ENCODE measurements around the gene LBR. TPM values are rescaled to one million over a fixed set of nuclear protein-coding genes. Genes with fewer than 3 reads are reported as not detected.

Gene LBR
- total and polyA plus RNA-seq, 2 experiments from 2014 or later, result 50.6 to 91.3 TPM

DNA sequence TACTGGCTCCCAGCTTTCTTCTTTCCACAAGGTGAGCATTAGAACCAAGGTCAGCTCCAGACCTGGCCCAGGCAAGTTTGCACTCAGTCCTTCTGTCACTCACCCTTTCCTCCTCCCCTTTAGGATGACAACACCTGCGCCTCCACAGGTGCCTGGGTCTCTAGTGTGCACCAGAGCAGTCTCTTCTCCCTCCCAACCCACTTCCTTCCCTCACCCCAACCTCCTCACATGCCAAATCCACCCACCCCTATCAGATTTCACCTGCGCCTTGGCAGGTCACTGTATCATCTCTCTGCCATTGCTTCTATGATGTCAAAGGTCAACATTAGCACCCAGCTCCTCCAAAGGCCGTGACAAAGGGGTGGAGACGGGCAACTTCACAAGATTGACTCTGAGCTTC, 38.0 kb downstream of the LBR start (continued):
- TF ChIP-seq, protein P1, sequence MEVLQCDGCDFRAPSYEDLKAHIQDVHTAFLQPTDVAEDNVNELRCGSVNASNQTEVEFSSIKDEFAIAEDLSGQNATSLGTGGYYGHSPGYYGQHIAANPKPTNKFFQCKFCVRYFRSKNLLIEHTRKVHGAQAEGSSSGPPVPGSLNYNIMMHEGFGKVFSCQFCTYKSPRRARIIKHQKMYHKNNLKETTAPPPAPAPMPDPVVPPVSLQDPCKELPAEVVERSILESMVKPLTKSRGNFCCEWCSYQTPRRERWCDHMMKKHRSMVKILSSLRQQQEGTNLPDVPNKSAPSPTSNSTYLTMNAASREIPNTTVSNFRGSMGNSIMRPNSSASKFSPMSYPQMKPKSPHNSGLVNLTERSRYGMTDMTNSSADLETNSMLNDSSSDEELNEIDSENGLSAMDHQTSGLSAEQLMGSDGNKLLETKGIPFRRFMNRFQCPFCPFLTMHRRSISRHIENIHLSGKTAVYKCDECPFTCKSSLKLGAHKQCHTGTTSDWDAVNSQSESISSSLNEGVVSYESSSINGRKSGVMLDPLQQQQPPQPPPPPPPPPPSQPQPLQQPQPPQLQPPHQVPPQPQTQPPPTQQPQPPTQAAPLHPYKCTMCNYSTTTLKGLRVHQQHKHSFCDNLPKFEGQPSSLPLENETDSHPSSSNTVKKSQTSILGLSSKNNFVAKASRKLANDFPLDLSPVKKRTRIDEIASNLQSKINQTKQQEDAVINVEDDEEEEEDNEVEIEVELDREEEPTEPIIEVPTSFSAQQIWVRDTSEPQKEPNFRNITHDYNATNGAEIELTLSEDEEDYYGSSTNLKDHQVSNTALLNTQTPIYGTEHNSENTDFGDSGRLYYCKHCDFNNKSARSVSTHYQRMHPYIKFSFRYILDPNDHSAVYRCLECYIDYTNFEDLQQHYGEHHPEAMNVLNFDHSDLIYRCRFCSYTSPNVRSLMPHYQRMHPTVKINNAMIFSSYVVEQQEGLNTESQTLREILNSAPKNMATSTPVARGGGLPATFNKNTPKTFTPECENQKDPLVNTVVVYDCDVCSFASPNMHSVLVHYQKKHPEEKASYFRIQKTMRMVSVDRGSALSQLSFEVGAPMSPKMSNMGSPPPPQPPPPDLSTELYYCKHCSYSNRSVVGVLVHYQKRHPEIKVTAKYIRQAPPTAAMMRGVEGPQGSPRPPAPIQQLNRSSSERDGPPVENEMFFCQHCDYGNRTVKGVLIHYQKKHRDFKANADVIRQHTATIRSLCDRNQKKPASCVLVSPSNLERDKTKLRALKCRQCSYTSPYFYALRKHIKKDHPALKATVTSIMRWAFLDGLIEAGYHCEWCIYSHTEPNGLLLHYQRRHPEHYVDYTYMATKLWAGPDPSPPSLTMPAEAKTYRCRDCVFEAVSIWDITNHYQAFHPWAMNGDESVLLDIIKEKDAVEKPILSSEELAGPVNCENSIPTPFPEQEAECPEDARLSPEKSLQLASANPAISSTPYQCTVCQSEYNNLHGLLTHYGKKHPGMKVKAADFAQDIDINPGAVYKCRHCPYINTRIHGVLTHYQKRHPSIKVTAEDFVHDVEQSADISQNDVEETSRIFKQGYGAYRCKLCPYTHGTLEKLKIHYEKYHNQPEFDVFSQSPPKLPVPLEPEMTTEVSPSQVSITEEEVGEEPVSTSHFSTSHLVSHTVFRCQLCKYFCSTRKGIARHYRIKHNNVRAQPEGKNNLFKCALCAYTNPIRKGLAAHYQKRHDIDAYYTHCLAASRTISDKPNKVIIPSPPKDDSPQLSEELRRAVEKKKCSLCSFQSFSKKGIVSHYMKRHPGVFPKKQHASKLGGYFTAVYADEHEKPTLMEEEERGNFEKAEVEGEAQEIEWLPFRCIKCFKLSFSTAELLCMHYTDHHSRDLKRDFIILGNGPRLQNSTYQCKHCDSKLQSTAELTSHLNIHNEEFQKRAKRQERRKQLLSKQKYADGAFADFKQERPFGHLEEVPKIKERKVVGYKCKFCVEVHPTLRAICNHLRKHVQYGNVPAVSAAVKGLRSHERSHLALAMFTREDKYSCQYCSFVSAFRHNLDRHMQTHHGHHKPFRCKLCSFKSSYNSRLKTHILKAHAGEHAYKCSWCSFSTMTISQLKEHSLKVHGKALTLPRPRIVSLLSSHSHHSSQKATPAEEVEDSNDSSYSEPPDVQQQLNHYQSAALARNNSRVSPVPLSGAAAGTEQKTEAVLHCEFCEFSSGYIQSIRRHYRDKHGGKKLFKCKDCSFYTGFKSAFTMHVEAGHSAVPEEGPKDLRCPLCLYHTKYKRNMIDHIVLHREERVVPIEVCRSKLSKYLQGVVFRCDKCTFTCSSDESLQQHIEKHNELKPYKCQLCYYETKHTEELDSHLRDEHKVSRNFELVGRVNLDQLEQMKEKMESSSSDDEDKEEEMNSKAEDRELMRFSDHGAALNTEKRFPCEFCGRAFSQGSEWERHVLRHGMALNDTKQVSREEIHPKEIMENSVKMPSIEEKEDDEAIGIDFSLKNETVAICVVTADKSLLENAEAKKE (CRISPR knock-in tag; IDR thresholded peaks at IDR 0.05), result no peak

DNA sequence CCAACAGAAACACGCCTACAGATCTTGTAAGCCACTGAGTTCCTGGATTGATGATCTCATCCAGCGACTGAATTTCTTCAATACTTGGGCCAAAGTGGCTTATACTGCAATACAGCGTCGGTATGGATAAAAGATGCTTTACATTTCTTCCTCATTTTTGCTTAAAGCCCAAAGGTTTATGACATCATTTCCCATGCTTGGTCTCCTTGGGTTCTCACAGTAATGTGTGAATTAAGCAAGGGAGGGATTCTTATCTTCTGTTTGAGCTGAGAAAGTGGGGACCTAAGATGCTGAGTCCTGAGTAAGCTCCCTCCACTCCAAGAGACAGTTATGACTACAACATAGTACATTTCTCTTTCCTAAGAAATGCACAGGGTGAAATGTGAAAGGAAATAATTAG, 39.5 kb downstream of the LBR start:
- H2AFZ ChIP-seq, result no peak overlapping the region
- no peaks in the 10 kb centered on the region for H3K27me3 ChIP-seq (ENCODE audit: insufficient read depth)
- H3K9me2 ChIP-seq (ENCODE audit: insufficient read depth), result no peaks in the 10 kb centered on the region
- H3K9me3 Mint-ChIP-seq, result no peaks in the 10 kb centered on the region
- DNase-seq (ENCODE audit: low spot score) (no peak), ATAC-seq (no peak)
- H3K4me2 ChIP-seq, result no peak overlapping the region
- H3K36me3 ChIP-seq (ENCODE audit: insufficient read depth), result no peaks in the 10 kb centered on the region
- H3K4me1 ChIP-seq (ENCODE audit: insufficient read depth), result no peaks in the 10 kb centered on the region
- H3K79me2 ChIP-seq (replicated peaks; ENCODE audit: insufficient read depth), result no peaks in the 10 kb centered on the region
- no peak overlapping the region for H3K4me3 ChIP-seq
- no peak overlapping the region for H3K27ac ChIP-seq (ENCODE audit: low read depth)
- H3K4me1 Mint-ChIP-seq, result 0 out of 3 replicates have a peak, but pooled peaks cover 4% of the 10 kb centered on the region
- H3K27ac Mint-ChIP-seq, result no peak overlapping the region
- no peaks in the 10 kb centered on the region for H3F3A ChIP-seq (replicated peaks; ENCODE audit: low read depth)
- no peaks in the 10 kb centered on the region for H3K27me3 Mint-ChIP-seq (ENCODE audit: insufficient read depth, low read depth, poor library complexity)
- H3K4me3 Mint-ChIP-seq, result no peak overlapping the region
- H4K20me1 ChIP-seq (replicated peaks; ENCODE audit: insufficient read depth), result no peaks in the 10 kb centered on the region
- H3K36me3 Mint-ChIP-seq (ENCODE audit: low read depth), result no peaks in the 10 kb centered on the region
- TF ChIP-seq, protein P2, sequence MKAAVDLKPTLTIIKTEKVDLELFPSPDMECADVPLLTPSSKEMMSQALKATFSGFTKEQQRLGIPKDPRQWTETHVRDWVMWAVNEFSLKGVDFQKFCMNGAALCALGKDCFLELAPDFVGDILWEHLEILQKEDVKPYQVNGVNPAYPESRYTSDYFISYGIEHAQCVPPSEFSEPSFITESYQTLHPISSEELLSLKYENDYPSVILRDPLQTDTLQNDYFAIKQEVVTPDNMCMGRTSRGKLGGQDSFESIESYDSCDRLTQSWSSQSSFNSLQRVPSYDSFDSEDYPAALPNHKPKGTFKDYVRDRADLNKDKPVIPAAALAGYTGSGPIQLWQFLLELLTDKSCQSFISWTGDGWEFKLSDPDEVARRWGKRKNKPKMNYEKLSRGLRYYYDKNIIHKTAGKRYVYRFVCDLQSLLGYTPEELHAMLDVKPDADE (IDR thresholded peaks at IDR 0.05), result no peak
- TF ChIP-seq NANOG (IDR thresholded peaks at IDR 0.05; ENCODE audit: borderline replicate concordance), result no peak
- no peak for TF ChIP-seq EZH2phosphoT487 (IDR thresholded peaks at IDR 0.05; ENCODE audit: unreplicated experiment)
- TF ChIP-seq ZNF331 (CRISPR knock-in tag; IDR thresholded peaks at IDR 0.05; ENCODE audit: low read depth), result no peak
- TF ChIP-seq, protein P1 (CRISPR knock-in tag; IDR thresholded peaks at IDR 0.05), result no peak
- TF ChIP-seq CREB1 (CRISPR knock-in tag; IDR thresholded peaks at IDR 0.05; ENCODE audit: low read depth), result no peak

Data from GM23338 (cell line).